ENCODE data around the gene AUTS2.

DNA sequence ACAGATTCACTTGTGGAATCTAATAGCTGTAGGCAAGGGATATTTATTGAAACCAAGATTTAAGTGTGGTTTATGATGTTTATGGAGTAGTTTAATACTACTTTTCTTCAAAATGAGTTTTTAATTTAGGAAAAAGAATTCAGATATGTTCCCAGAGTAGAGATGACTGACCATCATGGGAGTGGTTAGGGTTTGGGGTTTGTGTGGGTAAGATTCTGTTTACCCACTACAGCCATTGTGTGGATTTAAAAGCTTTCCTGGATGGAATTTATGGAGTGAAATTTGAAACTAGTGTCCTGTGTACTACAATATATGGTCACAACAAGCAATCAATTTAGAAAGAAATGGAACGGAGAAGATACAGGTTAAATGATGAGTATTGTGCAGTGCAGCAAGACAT lies 453.5 kb downstream of the AUTS2 start:
- TF ChIP-seq, protein P1, sequence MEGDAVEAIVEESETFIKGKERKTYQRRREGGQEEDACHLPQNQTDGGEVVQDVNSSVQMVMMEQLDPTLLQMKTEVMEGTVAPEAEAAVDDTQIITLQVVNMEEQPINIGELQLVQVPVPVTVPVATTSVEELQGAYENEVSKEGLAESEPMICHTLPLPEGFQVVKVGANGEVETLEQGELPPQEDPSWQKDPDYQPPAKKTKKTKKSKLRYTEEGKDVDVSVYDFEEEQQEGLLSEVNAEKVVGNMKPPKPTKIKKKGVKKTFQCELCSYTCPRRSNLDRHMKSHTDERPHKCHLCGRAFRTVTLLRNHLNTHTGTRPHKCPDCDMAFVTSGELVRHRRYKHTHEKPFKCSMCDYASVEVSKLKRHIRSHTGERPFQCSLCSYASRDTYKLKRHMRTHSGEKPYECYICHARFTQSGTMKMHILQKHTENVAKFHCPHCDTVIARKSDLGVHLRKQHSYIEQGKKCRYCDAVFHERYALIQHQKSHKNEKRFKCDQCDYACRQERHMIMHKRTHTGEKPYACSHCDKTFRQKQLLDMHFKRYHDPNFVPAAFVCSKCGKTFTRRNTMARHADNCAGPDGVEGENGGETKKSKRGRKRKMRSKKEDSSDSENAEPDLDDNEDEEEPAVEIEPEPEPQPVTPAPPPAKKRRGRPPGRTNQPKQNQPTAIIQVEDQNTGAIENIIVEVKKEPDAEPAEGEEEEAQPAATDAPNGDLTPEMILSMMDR (IDR thresholded peaks at IDR 0.05), result no peak
- TF ChIP-seq, protein P2, sequence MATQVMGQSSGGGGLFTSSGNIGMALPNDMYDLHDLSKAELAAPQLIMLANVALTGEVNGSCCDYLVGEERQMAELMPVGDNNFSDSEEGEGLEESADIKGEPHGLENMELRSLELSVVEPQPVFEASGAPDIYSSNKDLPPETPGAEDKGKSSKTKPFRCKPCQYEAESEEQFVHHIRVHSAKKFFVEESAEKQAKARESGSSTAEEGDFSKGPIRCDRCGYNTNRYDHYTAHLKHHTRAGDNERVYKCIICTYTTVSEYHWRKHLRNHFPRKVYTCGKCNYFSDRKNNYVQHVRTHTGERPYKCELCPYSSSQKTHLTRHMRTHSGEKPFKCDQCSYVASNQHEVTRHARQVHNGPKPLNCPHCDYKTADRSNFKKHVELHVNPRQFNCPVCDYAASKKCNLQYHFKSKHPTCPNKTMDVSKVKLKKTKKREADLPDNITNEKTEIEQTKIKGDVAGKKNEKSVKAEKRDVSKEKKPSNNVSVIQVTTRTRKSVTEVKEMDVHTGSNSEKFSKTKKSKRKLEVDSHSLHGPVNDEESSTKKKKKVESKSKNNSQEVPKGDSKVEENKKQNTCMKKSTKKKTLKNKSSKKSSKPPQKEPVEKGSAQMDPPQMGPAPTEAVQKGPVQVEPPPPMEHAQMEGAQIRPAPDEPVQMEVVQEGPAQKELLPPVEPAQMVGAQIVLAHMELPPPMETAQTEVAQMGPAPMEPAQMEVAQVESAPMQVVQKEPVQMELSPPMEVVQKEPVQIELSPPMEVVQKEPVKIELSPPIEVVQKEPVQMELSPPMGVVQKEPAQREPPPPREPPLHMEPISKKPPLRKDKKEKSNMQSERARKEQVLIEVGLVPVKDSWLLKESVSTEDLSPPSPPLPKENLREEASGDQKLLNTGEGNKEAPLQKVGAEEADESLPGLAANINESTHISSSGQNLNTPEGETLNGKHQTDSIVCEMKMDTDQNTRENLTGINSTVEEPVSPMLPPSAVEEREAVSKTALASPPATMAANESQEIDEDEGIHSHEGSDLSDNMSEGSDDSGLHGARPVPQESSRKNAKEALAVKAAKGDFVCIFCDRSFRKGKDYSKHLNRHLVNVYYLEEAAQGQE (IDR thresholded peaks at IDR 0.05; ENCODE audit: insufficient read depth in 1 of 2, low read depth in 2 of 2, low read length in 1 of 2), result no peak

All from Panc1 (cell line).